Ammon's horn (tissue), 1 donor: ENCODE results near the gene VGLL1.
A peak's percentile ranks its signal among the peaks of the same experiment; 100 is the strongest.

Experiments
- DNase-seq: peaks from one replicate; pipeline ENCODE4 v3.0.0-alpha.2; 2016; ENCODE audit warnings: low spot score

VGLL1 gene

GRCh38 chrX:136531951-136532350 lies at the start of gene VGLL1:
TSS of gene VGLL1 (plus strand) at chrX:136532215. CDS start at chrX:136536021, 3,806 bp downstream.
- DNase-seq: no peak

- no peak for DNase-seq
These were observed 44.4 kb upstream of the VGLL1 start, which contains the start of gene BRS3 for GRCh38 chrX:136487647-136488046. TSS of gene BRS3 (plus strand) at chrX:136487947. CDS start at chrX:136488115, 168 bp downstream.

GRCh38 chrX:136488706-136489105 lies 43.3 kb upstream of the VGLL1 start:
- DNase-seq: no peak

GRCh38 chrX:136491832-136492231 lies 40.2 kb upstream of the VGLL1 start:
- DNase-seq: no peak

GRCh38 chrX:136493011-136493410 lies 39.0 kb upstream of the VGLL1 start:
- no peak for DNase-seq

- DNase-seq: no peak
These were observed 37.0 kb upstream of the VGLL1 start for GRCh38 chrX:136495043-136495442.

- DNase-seq: no peak
These were observed 35.7 kb upstream of the VGLL1 start for GRCh38 chrX:136496186-136496763.

GRCh38 chrX:136496764-136497555 lies 35.1 kb upstream of the VGLL1 start:
- DNase-seq: peak; percentile 72

- no peak for DNase-seq
These were observed 34.4 kb upstream of the VGLL1 start, which contains the start of gene HTATSF1 for GRCh38 chrX:136497556-136498052. TSS of gene HTATSF1 (plus strand) at chrX:136497592. CDS start at chrX:136497685, 93 bp downstream.

GRCh38 chrX:136519069-136519468 lies 12.9 kb upstream of the VGLL1 start:
- DNase-seq: no peak

- no peak for DNase-seq
These were observed 8.2 kb upstream of the VGLL1 start for GRCh38 chrX:136523770-136524169.

GRCh38 chrX:136525738-136526606 lies 6.0 kb upstream of the VGLL1 start:
- peak; percentile 70 for DNase-seq

GRCh38 chrX:136528645-136529315 lies 3.2 kb upstream of the VGLL1 start:
- no peak for DNase-seq

GRCh38 chrX:136529795-136530194 lies 2.2 kb upstream of the VGLL1 start:
- no peak for DNase-seq

GRCh38 chrX:136534131-136534530 lies 2.1 kb downstream of the VGLL1 start:
- no peak for DNase-seq

GRCh38 chrX:136538811-136539210 lies 6.8 kb downstream of the VGLL1 start:
- no peak for DNase-seq

GRCh38 chrX:136540226-136540625 lies 8.2 kb downstream of the VGLL1 start:
- DNase-seq: no peak

- no peak for DNase-seq
These were observed 9.3 kb downstream of the VGLL1 start for GRCh38 chrX:136541294-136541693.

GRCh38 chrX:136542281-136542680 lies 10.3 kb downstream of the VGLL1 start:
- no peak for DNase-seq

- peak; percentile 15 for DNase-seq
These were observed 14.4 kb downstream of the VGLL1 start for GRCh38 chrX:136546371-136546781.

GRCh38 chrX:136549226-136549625 lies 17.2 kb downstream of the VGLL1 start:
- peak; percentile 2 for DNase-seq

GRCh38 chrX:136551410-136551809 lies 19.4 kb downstream of the VGLL1 start:
- no peak for DNase-seq
